ENCODE measurements around the gene IQGAP2. TPM values are rescaled to one million over a fixed set of nuclear protein-coding genes. Genes with fewer than 3 reads are reported as not detected.
"Not testable (repeated sequence)": the region's sequence is repeated elsewhere in the genome, so short reads cannot be mapped to it uniquely, and the experiment has no call there.

The IQGAP2 gene
- polyA plus RNA-seq, 4 donors, result 67.9 to 97.7 (median 83.5) TPM

DNA sequence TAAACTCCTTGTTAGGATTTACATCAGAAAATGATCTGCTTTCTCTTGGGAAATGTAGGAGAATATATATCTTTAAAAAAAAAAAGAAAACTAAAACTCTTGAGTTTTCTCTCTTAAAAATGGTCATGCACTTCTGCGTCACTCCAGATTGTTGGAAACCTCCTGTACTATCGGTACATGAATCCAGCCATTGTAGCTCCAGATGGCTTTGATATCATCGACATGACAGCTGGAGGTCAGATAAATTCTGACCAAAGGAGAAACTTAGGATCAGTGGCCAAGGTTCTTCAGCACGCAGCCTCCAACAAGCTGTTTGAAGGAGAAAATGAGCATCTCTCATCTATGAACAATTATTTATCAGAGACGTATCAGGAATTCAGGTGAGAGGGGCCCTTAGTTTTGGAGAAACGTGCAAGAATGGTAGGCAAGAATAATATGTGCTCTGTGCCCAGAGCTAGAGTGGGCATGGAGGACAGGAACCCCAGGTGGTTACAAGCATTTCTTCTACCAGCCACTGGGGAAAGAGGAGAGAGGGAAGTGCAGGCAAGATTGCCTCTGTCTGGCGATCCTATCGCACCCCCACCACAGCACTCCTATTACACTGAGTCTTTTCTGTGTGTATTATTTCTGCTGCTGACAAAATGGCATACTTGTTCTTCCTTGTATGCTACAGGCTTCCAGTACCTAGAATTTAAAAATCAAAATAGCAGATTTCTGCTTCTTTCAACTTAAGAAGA is 271.4 kb downstream of the IQGAP2 start:
- DNase-seq (ENCODE audit: low read depth in 4 of 4, low spot score in 3 of 4), result no peak

DNA sequence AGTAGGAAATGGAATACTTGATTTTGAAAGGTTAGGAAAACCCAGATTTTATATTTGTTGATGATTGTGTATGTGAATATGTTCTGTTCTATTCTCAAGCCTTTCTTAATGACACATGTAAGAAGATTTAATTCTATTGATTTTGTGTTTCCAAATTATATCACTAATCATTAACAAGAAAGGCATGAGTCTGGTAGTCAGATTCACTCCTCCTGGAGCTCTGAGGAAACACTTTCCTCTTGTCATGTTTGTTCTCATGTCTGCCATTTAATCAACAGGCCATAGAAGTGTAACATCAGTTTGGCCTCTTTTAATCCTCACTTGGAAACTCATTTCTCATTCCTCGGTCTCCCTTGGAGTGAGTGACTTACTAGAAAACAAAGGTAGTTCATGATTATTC is 272.3 kb downstream of the IQGAP2 start:
- DNase-seq (ENCODE audit: low read depth in 4 of 4, low spot score in 3 of 4), result no peak

DNA sequence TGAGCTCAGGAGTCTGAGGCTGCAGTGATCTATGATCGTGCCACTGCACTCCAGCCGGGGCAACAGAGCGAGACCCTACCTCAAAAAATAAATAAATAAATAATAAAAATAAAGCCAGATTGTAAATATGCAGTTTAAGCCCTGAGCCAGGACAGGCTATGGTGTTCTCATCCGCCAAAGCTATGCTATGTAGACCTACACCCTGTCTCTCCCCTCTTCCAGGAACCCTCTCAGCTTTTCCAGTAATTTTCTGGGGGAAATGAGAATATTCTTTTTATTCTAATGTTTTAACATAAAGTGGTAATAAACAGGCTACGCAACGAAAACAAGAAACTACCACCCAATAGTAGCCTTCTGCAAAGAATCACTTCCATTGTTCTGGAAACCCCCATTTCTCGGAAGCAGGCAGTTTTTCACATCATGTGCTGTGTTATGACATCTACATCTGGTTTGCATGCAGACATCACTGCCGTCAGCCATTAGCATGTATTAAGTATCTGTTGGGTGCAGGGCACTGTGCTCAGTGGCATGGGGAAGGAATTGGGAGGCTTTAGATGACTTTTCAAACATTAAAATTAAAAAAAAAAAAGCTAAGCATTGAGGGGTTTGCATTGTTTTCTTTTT is 274.9 kb downstream of the IQGAP2 start:
- DNase-seq (ENCODE audit: low read depth in 4 of 4, low spot score in 3 of 4), result no peak

DNA sequence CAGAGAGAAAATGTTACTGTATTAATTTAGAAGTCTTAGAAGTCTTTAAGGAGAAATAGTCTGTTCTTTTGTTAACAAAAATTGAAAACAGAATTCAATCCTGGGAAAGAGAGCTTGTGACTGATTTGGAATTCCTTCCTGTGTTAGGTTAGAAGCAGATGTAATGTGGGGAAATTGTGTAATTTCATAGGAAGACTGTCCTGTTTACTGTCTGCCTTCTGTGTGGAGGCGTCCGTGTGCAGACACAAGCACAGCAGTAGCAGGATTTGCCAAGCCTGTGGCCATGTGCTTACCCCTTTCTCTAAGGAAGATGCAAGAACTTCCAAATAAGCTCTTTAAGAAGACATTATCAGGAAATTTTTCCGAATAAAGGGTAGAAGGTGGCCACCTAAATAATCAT is 276.1 kb downstream of the IQGAP2 start:
- no peak for DNase-seq (ENCODE audit: low read depth in 4 of 4, low spot score in 3 of 4)

DNA sequence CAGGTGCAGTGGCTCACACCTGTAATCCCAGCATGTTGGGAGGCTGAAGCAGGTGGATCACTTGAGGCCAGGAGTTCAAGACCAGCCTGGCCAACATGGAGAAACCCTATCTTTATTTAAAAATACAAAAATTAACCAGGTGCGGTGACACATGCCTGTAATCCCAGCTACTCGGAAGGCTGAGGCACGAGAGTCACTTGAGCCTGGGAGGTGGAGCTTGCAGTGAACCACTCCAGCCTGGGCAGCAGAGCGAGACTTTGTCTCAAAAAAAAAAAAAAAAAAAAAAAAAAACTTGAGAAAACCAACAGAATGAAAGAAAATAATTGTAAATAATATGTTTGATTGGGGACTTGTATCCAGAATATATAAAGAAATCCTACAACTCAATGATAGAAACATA is 277.7 kb downstream of the IQGAP2 start:
- DNase-seq (ENCODE audit: low read depth in 4 of 4, low spot score in 3 of 4), result not testable (repeated sequence)

DNA sequence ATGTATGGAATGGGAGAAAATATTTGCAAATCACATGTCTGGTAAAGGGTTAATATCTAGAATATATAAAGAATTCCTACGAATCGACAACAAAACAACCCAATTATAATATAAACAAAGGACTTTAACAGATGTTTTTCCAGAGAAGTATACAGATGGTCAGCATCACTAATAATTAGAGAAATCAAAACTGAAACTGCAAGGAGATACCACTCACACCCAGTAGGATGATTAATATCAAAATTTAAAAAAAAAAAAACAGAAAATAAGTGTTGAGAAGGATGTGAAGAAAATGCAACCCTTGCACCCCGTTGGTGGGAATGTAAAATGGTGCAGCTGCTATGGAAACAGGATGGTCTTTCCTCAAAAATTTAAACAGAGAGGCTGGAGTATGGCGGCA is 278.2 kb downstream of the IQGAP2 start:
- no peak for DNase-seq (ENCODE audit: low read depth in 4 of 4, low spot score in 3 of 4)

DNA sequence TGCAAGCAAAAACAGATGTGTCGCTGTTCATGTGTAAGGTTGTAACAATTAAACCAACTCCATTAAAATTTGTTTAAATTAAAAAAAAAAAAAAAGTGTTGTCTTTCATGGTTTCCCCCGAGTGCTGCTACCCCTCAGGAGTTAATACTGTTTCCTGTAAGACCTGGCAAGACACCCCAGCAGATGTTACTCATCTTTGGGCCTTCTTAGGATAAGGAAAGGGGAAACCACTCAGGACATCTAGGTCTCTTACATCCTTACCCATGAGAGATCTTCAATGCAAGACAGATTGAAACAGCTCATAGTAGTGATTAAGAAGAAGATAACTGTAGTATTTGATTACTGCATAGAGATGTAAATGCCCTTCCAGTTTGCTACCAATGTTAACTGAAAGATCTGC is 279.3 kb downstream of the IQGAP2 start:
- no peak for DNase-seq (ENCODE audit: low read depth in 4 of 4, low spot score in 3 of 4)

DNA sequence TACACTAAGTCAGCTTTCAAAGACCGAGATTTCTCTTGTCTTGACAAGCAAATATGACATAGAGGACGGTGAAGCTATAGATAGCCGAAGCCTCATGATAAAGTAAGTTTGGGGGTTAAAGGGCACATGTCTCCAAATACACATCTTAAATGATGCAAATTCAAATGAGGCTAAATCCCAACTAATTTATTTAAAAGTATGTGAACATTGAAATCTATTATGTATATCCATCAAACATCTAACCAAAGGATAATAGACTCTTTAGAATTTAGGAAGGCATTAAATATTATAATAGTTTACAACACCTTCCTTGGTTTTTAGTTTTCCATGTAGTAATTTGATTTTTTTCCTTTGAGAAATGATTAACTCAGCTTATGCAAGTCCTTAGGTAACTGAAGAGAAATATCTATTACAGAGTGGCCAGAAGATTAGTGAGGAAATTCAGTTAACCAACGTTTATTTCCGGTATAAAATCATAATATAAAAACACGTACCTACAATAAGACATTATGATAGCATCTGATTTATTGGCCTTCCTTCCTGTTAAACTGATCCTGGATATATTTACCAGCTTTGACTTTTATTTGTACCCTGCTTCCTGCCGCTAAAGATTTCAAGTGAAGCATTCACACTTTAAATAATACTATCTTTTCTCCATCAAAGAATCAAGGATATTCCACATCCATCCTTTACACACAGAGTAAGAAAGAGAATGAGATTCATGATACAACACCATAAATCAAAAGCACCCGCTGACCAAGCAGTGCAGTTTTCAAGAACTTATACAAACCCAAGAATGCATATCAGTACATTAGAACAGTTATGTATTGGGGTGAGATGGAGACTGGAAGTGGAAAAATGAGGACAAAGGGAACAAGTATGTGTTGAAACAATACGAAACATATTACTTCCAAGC is 281.0 kb downstream of the IQGAP2 start:
- no peak for DNase-seq (ENCODE audit: low read depth in 4 of 4, low spot score in 3 of 4)

DNA sequence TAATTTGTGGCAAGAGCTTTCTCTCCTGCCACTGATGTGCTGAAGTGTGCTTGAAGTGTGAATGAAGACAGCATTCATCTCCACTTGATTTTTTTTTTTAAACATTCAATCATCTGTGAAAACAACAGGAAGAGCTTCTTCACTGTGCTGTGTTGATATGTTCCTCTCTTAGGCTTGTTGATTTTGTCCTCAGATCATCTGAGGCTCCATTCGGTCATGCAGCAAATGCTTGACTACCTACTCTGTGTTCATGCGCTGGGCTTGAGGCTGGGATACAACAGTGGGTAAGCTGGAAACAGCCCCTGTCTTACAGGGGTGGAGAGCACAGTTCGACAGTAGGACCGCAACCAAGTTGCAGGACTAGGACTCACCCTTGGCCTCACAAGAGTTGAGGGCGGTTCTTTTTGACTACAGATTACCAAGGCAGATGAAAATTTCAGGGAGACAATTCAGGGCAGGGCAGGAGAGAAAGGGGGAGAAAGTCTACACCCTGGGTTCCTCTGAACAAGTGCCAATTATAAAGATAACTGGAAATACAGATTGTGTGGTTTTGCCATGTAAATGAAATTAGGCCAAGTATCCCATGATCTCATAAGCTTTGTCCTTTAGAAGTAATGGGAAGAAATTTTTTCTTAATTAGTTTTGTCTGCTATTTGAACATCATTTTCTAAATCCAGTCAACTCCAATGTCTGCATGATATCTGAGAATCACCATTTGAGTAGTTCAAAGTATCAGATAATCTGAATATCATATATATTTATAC is 281.9 kb downstream of the IQGAP2 start:
- DNase-seq (ENCODE audit: low read depth in 4 of 4, low spot score in 3 of 4), result no peak

DNA sequence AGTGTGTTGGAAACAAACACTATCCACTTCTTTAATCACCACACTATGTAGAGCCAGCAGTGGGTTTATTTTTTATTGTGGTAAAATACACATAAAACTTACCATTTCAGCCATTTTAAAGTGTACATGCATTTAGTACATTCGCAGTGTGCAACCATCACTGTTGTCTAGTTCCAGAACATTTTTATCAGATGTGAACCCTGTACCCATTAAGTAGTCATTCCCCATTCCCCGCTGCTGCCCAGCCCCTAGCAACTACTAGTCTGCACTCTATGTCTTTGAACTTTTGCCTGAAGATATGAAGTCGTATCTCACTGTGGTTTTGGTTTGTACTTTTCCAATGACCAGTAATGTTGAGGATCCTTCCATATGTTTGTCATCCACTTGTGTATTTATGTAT is 282.6 kb downstream of the IQGAP2 start:
- no peak for DNase-seq (ENCODE audit: low read depth in 4 of 4, low spot score in 3 of 4)

DNA sequence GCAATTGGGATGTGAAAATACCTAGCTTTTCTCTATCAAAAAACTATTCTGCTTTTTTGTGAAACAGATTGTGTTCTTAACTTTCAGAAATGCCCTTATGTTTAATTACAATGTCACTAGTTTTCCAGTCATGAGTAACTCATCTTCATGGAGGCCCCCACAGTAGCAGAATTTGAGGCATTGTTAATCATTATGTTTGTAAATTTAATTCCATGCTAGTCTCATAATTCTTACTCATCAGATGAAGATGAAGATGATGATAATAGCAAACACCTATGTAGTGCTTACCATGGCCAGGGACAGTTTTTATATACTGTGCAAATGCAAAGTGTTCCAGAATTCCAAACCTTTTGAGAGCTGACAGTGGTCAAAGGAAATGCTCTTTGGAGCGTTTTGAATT is 285.1 kb downstream of the IQGAP2 start:
- no peak for DNase-seq (ENCODE audit: low read depth in 4 of 4, low spot score in 3 of 4)

DNA sequence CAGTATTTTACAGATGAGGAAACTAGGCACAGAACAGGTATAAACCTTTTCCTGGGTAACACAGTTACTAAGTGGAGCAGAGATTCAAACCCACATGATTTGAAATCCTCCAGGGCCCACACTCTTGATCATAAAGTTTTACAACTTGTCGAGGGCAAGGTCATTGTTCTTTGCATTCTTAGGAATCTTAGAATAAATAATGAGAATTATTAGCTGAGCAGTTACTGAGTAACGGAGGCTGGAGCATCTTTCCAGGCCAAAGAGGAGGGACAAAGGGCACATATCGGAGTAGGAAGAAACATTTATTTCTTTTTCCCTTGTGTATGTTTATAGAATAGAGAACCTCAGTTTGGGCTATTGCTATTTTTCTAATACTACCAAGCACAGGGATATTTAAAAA is 285.8 kb downstream of the IQGAP2 start:
- DNase-seq (ENCODE audit: low read depth in 4 of 4, low spot score in 3 of 4), result no peak

DNA sequence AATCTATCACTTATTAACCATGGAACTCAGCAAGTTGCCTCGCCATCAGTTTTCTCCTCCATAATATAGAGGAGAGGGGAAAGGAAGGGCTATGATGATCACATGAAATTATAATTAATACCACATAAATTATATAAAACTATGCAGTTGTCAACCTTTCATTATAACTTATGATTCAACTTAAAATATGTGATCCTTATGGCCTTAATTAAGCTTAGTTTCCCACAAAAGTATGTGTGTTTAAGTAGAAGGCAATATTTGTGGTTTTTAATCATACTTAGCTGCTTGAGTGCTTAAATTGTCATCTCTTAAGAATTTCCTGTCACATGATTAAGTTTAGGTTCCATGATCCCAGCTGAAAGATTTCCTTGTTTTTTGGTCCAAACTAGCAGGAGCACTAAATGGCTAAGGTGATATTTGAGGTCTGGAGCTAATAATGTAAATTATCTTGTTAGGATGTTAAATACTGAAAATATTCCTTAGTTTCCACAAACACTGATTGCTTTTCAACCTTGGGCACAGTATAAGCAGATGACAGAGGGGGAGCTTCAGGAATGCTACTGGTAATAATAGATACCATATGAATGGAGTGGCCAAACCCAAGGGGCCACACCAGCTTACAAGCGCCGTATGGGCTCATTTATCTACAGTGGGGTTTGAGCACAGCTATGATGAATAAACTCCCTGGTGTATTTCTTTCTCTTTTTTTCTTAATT is 286.4 kb downstream of the IQGAP2 start:
- DNase-seq (ENCODE audit: low read depth in 4 of 4, low spot score in 3 of 4), result no peak

DNA sequence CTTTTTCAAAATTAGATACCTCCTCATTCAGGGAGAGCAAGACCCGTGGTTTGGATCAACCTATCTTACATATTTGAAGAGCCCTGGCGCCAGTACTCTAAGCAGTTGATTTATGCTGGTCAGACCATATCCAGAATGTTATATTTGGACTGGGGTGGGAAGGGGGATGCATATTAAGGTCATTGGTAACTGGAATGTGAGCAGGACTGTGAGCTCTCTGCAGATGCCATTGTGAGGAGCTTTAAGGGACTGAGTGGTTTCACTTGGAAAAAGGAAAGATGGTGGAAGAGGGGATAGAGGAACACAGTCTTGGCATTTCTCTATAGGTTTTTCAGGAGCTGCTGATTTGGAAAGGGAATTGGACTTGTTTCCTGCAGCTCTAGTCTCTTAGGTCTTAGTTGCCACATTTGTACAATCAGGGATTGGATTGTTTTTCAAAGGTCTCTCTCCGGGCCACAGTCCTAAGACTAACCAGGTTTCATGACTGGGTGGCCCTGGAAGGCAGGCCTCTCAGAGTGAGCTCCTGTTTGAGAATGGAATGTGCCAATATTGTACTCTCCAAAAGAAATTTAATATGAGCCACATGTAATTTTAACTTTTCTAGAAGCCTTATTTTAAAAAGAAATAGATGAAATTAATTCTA is 287.1 kb downstream of the IQGAP2 start:
- DNase-seq (ENCODE audit: low read depth in 4 of 4, low spot score in 3 of 4), result no peak

DNA sequence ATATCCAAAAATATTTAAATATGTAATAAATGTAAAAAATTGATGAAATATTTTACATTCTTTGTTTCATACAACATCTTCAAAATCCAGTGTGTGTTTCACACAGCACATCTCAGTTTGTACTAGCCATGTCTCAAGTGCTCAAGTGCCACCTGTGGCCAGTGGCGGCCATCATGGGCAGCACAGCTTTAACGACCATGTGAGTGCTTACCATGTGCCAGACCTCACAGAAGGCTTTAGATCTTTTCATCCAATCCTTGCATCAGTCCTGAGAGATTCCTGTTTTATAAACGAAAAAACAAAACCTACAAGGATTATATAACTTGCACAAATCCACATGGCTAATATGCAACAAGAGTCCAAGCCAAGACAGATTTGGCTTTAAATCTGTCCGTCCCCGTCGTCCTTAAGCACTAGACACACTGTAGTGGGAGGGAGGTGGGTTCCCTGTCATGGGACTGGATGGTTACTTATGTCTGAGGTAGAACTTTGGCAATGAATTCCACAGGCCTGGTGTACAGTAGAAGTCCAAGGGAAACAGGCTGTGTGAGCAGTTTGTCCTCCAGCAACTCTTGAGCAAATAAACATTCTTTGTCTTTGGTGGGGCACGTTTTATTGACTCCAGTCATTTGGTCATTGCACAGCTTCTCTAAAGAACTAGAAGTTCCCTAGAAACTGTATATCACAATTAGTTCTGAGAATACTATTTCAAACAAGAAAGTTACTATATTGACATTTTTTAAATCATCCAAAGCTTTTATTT is 287.8 kb downstream of the IQGAP2 start:
- DNase-seq (ENCODE audit: low read depth in 4 of 4, low spot score in 3 of 4), result no peak

DNA sequence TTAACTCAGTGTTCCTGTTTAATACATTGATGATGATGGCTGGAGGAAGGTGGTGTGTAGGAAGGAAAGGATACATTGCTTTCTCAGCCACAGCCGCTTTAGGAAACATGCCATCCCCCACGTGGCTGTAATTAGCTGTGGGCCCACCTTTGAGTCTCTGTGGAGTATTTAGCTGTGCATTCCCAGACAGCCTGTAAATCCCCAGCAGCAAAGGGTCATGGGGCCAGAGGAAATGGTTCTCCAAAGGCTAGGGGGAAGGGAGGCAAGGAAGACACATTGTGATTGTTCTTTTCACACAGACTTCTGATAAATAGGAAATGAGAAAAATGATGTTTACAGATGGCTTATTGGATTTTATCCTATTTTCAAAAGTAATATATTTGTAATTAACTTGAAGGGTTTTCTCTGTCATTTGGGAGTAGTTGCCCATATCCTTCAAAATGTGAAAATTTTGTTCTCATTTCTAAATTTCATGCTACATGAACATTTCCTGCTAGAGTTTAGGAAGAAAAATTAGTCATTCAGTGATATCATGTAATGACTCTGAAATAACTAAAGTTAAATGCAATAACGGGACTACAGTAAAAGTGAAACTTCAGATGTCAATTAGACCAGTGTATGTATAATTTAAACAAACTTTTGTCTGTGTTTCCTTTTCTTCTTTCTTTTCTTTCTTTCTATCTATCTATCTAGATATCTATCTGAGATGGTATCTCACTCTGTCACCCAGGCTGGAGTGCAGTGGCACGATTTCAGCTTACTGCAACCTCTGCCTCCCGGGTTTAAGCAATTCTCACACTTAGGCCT is 288.6 kb downstream of the IQGAP2 start:
- peak in 1 of 4 donors; percentile 37 for DNase-seq (ENCODE audit: low read depth in 4 of 4, low spot score in 3 of 4)

DNA sequence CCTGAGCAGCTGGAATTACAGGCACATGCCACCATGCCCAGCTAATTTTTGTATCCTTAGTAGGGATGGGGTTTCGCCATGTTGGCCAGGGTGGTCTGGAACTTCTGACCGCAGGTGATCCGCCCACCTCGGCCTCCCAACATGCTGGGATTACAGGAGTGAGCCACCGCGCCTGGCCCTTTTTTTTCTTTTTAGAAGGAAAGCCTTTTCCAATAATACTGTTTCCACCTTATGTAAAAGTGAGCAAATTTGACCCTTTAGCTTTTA is 289.1 kb downstream of the IQGAP2 start:
- no peak for DNase-seq (ENCODE audit: low read depth in 4 of 4, low spot score in 3 of 4)

DNA sequence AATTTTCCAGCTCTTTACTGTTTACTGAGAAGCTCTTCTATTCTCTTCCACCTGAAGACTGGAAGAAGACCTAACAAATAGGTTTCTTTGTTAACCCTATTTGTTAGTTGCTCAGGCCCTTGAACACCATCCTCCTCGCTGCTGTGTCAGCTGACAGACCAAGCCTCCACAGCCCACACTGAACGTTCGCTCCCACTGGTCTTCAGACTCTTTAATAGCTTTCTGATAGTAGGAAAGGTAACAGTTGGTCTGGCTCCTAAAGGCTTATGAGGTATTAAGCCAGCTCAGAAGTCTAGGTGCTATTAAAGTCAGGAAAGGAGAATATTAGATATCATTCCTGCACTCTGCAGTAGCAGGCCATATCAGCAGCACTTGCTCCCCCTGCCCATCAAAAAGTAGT is 289.6 kb downstream of the IQGAP2 start:
- DNase-seq (ENCODE audit: low read depth in 4 of 4, low spot score in 3 of 4), result no peak
